ENCODE data around the gene CDH22.

Gene CDH22

GRCh38 chr20:46191611-46192010 lies 116.7 kb downstream of the CDH22 start:
- no peak for TF ChIP-seq TCF12 (IDR thresholded peaks at IDR 0.05; ENCODE audit: low read depth)
- no peak for TF ChIP-seq CREB1 (IDR thresholded peaks at IDR 0.05; ENCODE audit: low read depth)
- TF ChIP-seq EGR1 (IDR thresholded peaks at IDR 0.05): no peak
- TF ChIP-seq FOXM1 (IDR thresholded peaks at IDR 0.05; ENCODE audit: borderline replicate concordance, low read depth): no peak

- no peak for TF ChIP-seq NFIC (IDR thresholded peaks at IDR 0.05)
- TF ChIP-seq CEBPB (IDR thresholded peaks at IDR 0.05): no peak
- TF ChIP-seq ZBTB7A (IDR thresholded peaks at IDR 0.05; ENCODE audit: low read depth): no peak
- no peak for TF ChIP-seq TCF12 (IDR thresholded peaks at IDR 0.05; ENCODE audit: low read depth)
- TF ChIP-seq FOXM1 (IDR thresholded peaks at IDR 0.05; ENCODE audit: borderline replicate concordance, low read depth): no peak
- no peak for TF ChIP-seq TAF1 (IDR thresholded peaks at IDR 0.05; ENCODE audit: low read depth)
- TF ChIP-seq YY1 (IDR thresholded peaks at IDR 0.05; ENCODE audit: low read depth): no peak
- no peak for TF ChIP-seq USF1 (IDR thresholded peaks at IDR 0.05)
Measured at GRCh38 chr20:46191168-46191540, 117.1 kb downstream of the CDH22 start.

GRCh38 chr20:46190478-46191167 lies 117.7 kb downstream of the CDH22 start:
- no peak for TF ChIP-seq CEBPB (IDR thresholded peaks at IDR 0.05)

- TF ChIP-seq MAX (IDR thresholded peaks at IDR 0.05) (no peak), USF1 (IDR thresholded peaks at IDR 0.05) (no peak), NFIC (IDR thresholded peaks at IDR 0.05) (no peak), RAD21 (IDR thresholded peaks at IDR 0.05; ENCODE audit: low read depth) (no peak), REST (IDR thresholded peaks at IDR 0.05; ENCODE audit: low read depth) (no peak), EP300 (IDR thresholded peaks at IDR 0.05; ENCODE audit: borderline replicate concordance) (no peak), CEBPB (IDR thresholded peaks at IDR 0.05) (no peak), CREB1 (IDR thresholded peaks at IDR 0.05; ENCODE audit: low read depth) (no peak), EGR1 (IDR thresholded peaks at IDR 0.05) (no peak), TAF1 (IDR thresholded peaks at IDR 0.05; ENCODE audit: low read depth) (no peak), ZBTB7A (IDR thresholded peaks at IDR 0.05; ENCODE audit: low read depth) (no peak), FOXM1 (IDR thresholded peaks at IDR 0.05; ENCODE audit: borderline replicate concordance, low read depth) (no peak), YY1 (IDR thresholded peaks at IDR 0.05; ENCODE audit: low read depth) (no peak), TEAD4 (IDR thresholded peaks at IDR 0.05) (no peak), TCF12 (IDR thresholded peaks at IDR 0.05; ENCODE audit: low read depth) (no peak)
Measured at GRCh38 chr20:46188866-46189541, 119.3 kb downstream of the CDH22 start.

GRCh38 chr20:46186210-46186609 lies 122.1 kb downstream of the CDH22 start:
- TF ChIP-seq CREB1 (IDR thresholded peaks at IDR 0.05; ENCODE audit: low read depth) (no peak), ZBTB7A (IDR thresholded peaks at IDR 0.05; ENCODE audit: low read depth) (no peak), RAD21 (IDR thresholded peaks at IDR 0.05; ENCODE audit: low read depth) (no peak)

- no peak for TF ChIP-seq TAF1 (IDR thresholded peaks at IDR 0.05; ENCODE audit: low read depth)
- no peak for TF ChIP-seq USF1 (IDR thresholded peaks at IDR 0.05)
- TF ChIP-seq REST (IDR thresholded peaks at IDR 0.05; ENCODE audit: low read depth): no peak
- TF ChIP-seq NFIC (IDR thresholded peaks at IDR 0.05): no peak
Measured at GRCh38 chr20:46185353-46185752, 122.9 kb downstream of the CDH22 start.
